Panc1 (cell line): ENCODE results near the gene FAM187B. TPM values are rescaled to one million over a fixed set of nuclear protein-coding genes. Genes with fewer than 3 reads are reported as not detected.

Experiments used
- ATAC-seq: fragments of 200-7000 bp; cut with Tn5 transposase; 2 replicates; pipeline ENCODE4 v1.9.1; 2020; ENCODE audit warnings: mild to moderate bottlenecking, moderate library complexity
- Bru-seq: library from RNA; stranded (reverse); fragments of 400-500 nt; gene quantifications from one replicate; lab custom pipeline; 2021; lab: Mats Ljungman, UMichigan
- BruChase-seq, 2 experiments: library from RNA; stranded (reverse); fragments of 400-500 nt; gene quantifications; one replicate each; lab custom pipeline; 2021; lab: Mats Ljungman, UMichigan
- BruUV-seq: library from RNA; stranded (reverse); fragments of 400-500 nt; replicated peaks from 2 replicates; lab custom pipeline; 2021; lab: Mats Ljungman, UMichigan
- CTCF ChIA-PET: fragments of 300-600 bp; sonication (Branson Sonifier 250); formaldehyde crosslinking; loops from one replicate; lab custom pipeline; 2022; ENCODE audit warnings: antibody characterized with exemption; lab: Charles Lee
- POLR2A ChIA-PET: fragments of 300-600 bp; sonication (Branson Sonifier 250); formaldehyde crosslinking; loops from one replicate; lab custom pipeline; 2022; ENCODE audit warnings: antibody characterized with exemption; lab: Charles Lee
- DNase-seq: peaks from one replicate; pipeline ENCODE4 v3.0.0-alpha.2; 2010; ENCODE audit warnings: low read depth, low spot score
- H3K27ac ChIP-seq: 2 replicates; pipeline ENCODE4 v1.5.1; 2011; ENCODE audit warnings: mild to moderate bottlenecking, low read length, inconsistent platforms
- H3K27me3 ChIP-seq: fragments of 200-500 bp; sonication (Bioruptor generic); 2 replicates; pipeline ENCODE4 v1.6.0; 2014; ENCODE audit warnings: low read length, inconsistent platforms; ENCODE audit not compliant: control insufficient read depth, insufficient read depth
- H3K36me3 ChIP-seq: fragments of 200-500 bp; sonication (Bioruptor generic); 2 replicates; pipeline ENCODE4 v1.5.1; 2014; ENCODE audit warnings: inconsistent platforms, mild to moderate bottlenecking, low read length, moderate library complexity; ENCODE audit not compliant: control insufficient read depth, insufficient read depth
- H3K4me1 ChIP-seq: 2 replicates; pipeline ENCODE4 v1.5.1; 2011; ENCODE audit warnings: inconsistent platforms, mild to moderate bottlenecking, low read length, moderate library complexity; ENCODE audit not compliant: control insufficient read depth, insufficient read depth
- H3K4me3 ChIP-seq, 2 experiments: 2 replicates each; pipeline ENCODE4 v1.5.1; 2011 to 2012; ENCODE audit warnings: low read depth in 2 of 2, low read length in 2 of 2, mild to moderate bottlenecking in 2 of 2, inconsistent platforms in 1 of 2, moderate library complexity in 1 of 2
- H3K9me3 ChIP-seq: fragments of 200-500 bp; sonication (Bioruptor generic); 2 replicates; pipeline ENCODE4 v1.5.1; 2014; ENCODE audit warnings: low read depth, mild to moderate bottlenecking, inconsistent platforms, low read length, moderate library complexity; ENCODE audit not compliant: control insufficient read depth, insufficient read depth
- CTCF ChIP-seq: fragments of 450-650 bp; IDR thresholded peaks from 2 replicates; pipeline ENCODE4 v1.5.1; 2017; ENCODE audit warnings: mild to moderate bottlenecking
- POLR2AphosphoS5 ChIP-seq: IDR thresholded peaks from 2 replicates; pipeline ENCODE4 v1.6.1; 2012; ENCODE audit warnings: mild to moderate bottlenecking, low read depth, low read length, moderate library complexity
- REST ChIP-seq, 2 experiments: IDR thresholded peaks; 2 replicates each; pipeline ENCODE4 v1.6.1; 2011 to 2012; ENCODE audit warnings: low read depth in 2 of 2, control low read depth in 1 of 2, low read length in 1 of 2, mild to moderate bottlenecking in 1 of 2, moderate library complexity in 1 of 2; ENCODE audit not compliant: insufficient read depth in 1 of 2
- SIN3A ChIP-seq: IDR thresholded peaks from 2 replicates; pipeline ENCODE4 v1.6.1; 2012; ENCODE audit warnings: low read depth, mild to moderate bottlenecking, low read length, moderate library complexity, borderline replicate concordance; ENCODE audit not compliant: insufficient read depth
- TCF7L2 ChIP-seq: IDR thresholded peaks from 2 replicates; pipeline ENCODE4 v1.6.1; 2011; ENCODE audit warnings: mild to moderate bottlenecking, low read depth, low read length, inconsistent platforms
- in situ Hi-C: cut with HindIII; loops from 2 replicates; pipeline ENCODE4 v1.10.0; 2016; ENCODE audit warnings: low sequenced_read_pairs, low pct_unique_long_range_greater_than_20kb
- intact Hi-C: fragments of 100-400 bp; cut with micrococcal nuclease; formaldehyde crosslinking; loops from one replicate; pipeline ENCODE4 v1.10.0; 2022; ENCODE audit not compliant: unreplicated experiment
- long read RNA-seq: library from polyadenylated mRNA; unstranded; transcript quantifications from one replicate; pipeline ENCODE4 v2.0.0, GENCODE V29; 2021; ENCODE audit not compliant: unreplicated experiment
- polyA plus RNA-seq: library from polyadenylated mRNA; unstranded; fragments of >200 nt; gene quantifications from one replicate; pipeline ENCODE4 v1.2.1, GENCODE V29; 2012; ENCODE audit warnings: missing spikeins; ENCODE audit not compliant: insufficient read length
- total RNA-seq: library from RNA; stranded (reverse); gene quantifications from one replicate; pipeline ENCODE4 v1.2.1, GENCODE V29; 2021; ENCODE audit not compliant: unreplicated experiment

Gene FAM187B
- not detected for total RNA-seq
- polyA plus RNA-seq: not detected
- not detected for Bru-seq, nascent RNA
- BruChase-seq, experiment 1, labeled RNA remaining after a 2-hour chase: percentile 14 among the genes with signal in this experiment
- BruChase-seq, experiment 2, labeled RNA remaining after a 6-hour chase: not detected
- long read RNA-seq: 0 reads

GRCh38 chr19:35228177-35228930, at the start of gene FAM187B:
Gene FAM187B, minus strand, starts transcription at chr19:35228739. Its CDS starts 59 bp downstream, at chr19:35228680.
- Histone ChIP-seq H3K27ac (no peak within 1 kb of the TSS), H3K36me3 (no peaks in the 10 kb centered on the region), H3K4me3 (no peak within 1 kb of the TSS), H3K4me1 (no peaks in the 10 kb centered on the region), H3K9me3 (no peaks in the 10 kb centered on the region), H3K27me3 (0 out of 2 replicates have a peak, but pooled peaks cover 2% of the 10 kb centered on the region)
- intact Hi-C loops (no loop called here), in situ Hi-C loops (no loop called here)
- no peak for TF ChIP-seq TCF7L2
- TF ChIP-seq SIN3A: no peak
- no peak for TF ChIP-seq POLR2AphosphoS5
- no peak for TF ChIP-seq CTCF
- no peak for TF ChIP-seq REST (IDR thresholded peaks at IDR 0.05; ENCODE audit: insufficient read depth in 1 of 2, low read depth in 2 of 2, low read length in 1 of 2)
- POLR2A ChIA-PET: interaction anchor here (0.6 kb wide), 1 partner anchor 292 kb away, joined by 6 read pairs; no protein-coding TSS in a partner anchor
- BruUV-seq: no TSS peak
- CTCF ChIA-PET: no interaction called here
- no peak for DNase-seq
- no peak for ATAC-seq

GRCh38 chr19:35276706-35277281, 48.3 kb upstream of the FAM187B start:
- H3K9me3 ChIP-seq: no peaks in the 10 kb centered on the region
- no peak for DNase-seq
- CTCF ChIA-PET: no interaction called here
- in situ Hi-C loops: no loop called here
- H3K27me3 ChIP-seq: no peaks in the 10 kb centered on the region
- H3K4me3 ChIP-seq: no peak overlapping the region
- POLR2A ChIA-PET: no interaction called here
- no peak for ATAC-seq
- no TSS peak for BruUV-seq
- TF ChIP-seq TCF7L2: no peak
- no peak for TF ChIP-seq CTCF
- TF ChIP-seq SIN3A: no peak
- TF ChIP-seq REST (IDR thresholded peaks at IDR 0.05; ENCODE audit: insufficient read depth in 1 of 2, low read depth in 2 of 2, low read length in 1 of 2): no peak
- no peak for TF ChIP-seq POLR2AphosphoS5
- intact Hi-C loops: no loop called here
- H3K4me1 ChIP-seq: no peaks in the 10 kb centered on the region
- H3K36me3 ChIP-seq: peaks cover 4% of the 10 kb centered on the region
- no peak overlapping the region for H3K27ac ChIP-seq
